A549 (cell line): ENCODE data around the gene TRMU.

Experiments
- CTCF ChIP-seq: fragments of >200 bp; sonication (Bioruptor Twin); formaldehyde crosslinking; IDR thresholded peaks from 3 replicates; pipeline ENCODE4 v1.5.1; 2016
- JUN ChIP-seq, 2 experiments: fragments of >200 bp; sonication (Bioruptor Twin); formaldehyde crosslinking; IDR thresholded peaks; 2 replicates in 1 of 2; 3 replicates in 1 of 2; pipeline ENCODE4 v1.6.1; 2016 to 2017
- NPAS2 ChIP-seq: fragments of 250-450 bp; sonication (Bioruptor Pico); IDR thresholded peaks from 2 replicates; pipeline ENCODE4 v1.8.0; 2022; ENCODE audit warnings: mild to moderate bottlenecking, moderate library complexity, borderline replicate concordance
- POLR2AphosphoS2 ChIP-seq: conservative IDR thresholded peaks from 2 replicates; pipeline ENCODE4 v1.6.1; 2012; ENCODE audit warnings: low read length, improper control_type of control experiment, inconsistent platforms
- SMC3 ChIP-seq: fragments of >200 bp; sonication (Bioruptor Twin); formaldehyde crosslinking; IDR thresholded peaks from 3 replicates; pipeline ENCODE4 v1.6.1; 2018; ENCODE audit warnings: inconsistent platforms

- TF ChIP-seq POLR2AphosphoS2 (no peak), CTCF (peak; percentile 70), SMC3 (peak; percentile 92), JUN (IDR thresholded peaks at IDR 0.05) (no peak), NPAS2 (CRISPR knock-in tag) (no peak)
Observed at GRCh38 chr22:46367707-46368191, 32.2 kb downstream of the TRMU start.
